ENCODE data around the gene MEG3.

The MEG3 gene

GRCh38 chr14:100898935-100899883 is 73.3 kb downstream of the MEG3 start:
- DNase-seq = peak in 9 of 42 donors; percentile 3 to 46 (median 12)

GRCh38 chr14:100899884-100900771 is 74.2 kb downstream of the MEG3 start:
- intact Hi-C loops (cut with DNase I) = no loop called here

More at GRCh38 chr14:100898935-100899883, 73.3 kb downstream of the MEG3 start:
- intact Hi-C loops (cut with DNase I) = no loop called here

GRCh38 chr14:100900837-100901390 is 75.0 kb downstream of the MEG3 start:
- DNase-seq = peak in 41 of 42 donors; percentile 24 to 78 (median 55)
- intact Hi-C loops (cut with DNase I) = no loop called here

More at GRCh38 chr14:100899884-100900771, 74.2 kb downstream of the MEG3 start:
- peak in 6 of 42 donors; percentile 7 to 41 (median 24) for DNase-seq

GRCh38 chr14:100901391-100902183 is 75.7 kb downstream of the MEG3 start:
- peak in 3 of 42 donors; percentile 11 to 41 (median 35) for DNase-seq
- intact Hi-C loops (cut with DNase I) = no loop called here

- intact Hi-C loops (cut with DNase I) = no loop called here
- DNase-seq = peak in 2 of 42 donors; percentile 10 to 32
Measured at GRCh38 chr14:100902295-100903133, 76.6 kb downstream of the MEG3 start.

GRCh38 chr14:100903134-100903468 is 77.2 kb downstream of the MEG3 start:
- intact Hi-C loops (cut with DNase I) = no loop called here
- DNase-seq = peak in 1 of 42 donors; percentile 25

GRCh38 chr14:100903672-100904185 is 77.8 kb downstream of the MEG3 start, which contains the start of gene RTL1:
RTL1 (minus strand) TSS chr14:100903722; CDS start chr14:100884788, 18,934 bp downstream.
- peak in 2 of 42 donors; percentile 11 to 30 for DNase-seq
- intact Hi-C loops (cut with DNase I) = no loop called here

GRCh38 chr14:100904307-100905087 is 78.6 kb downstream of the MEG3 start:
- intact Hi-C loops (cut with DNase I) = no loop called here
- DNase-seq = peak in 3 of 42 donors; percentile 12 to 47 (median 45)

- DNase-seq = peak in 2 of 42 donors; percentile 40 to 43
- intact Hi-C loops (cut with DNase I) = no loop called here
Measured at GRCh38 chr14:100905166-100905565, 79.2 kb downstream of the MEG3 start.

GRCh38 chr14:100906420-100906819 is 80.5 kb downstream of the MEG3 start:
- intact Hi-C loops (cut with DNase I) = no loop called here
- DNase-seq = no peak

GRCh38 chr14:100907240-100907639 is 81.3 kb downstream of the MEG3 start:
- no peak for DNase-seq
- intact Hi-C loops (cut with DNase I) = no loop called here

- no peak for DNase-seq
- intact Hi-C loops (cut with DNase I) = no loop called here
Measured at GRCh38 chr14:100909439-100909838, 83.5 kb downstream of the MEG3 start.
